HepG2 (cell line): ENCODE results near the gene FTL. TPM values are rescaled to one million over a fixed set of nuclear protein-coding genes. Genes with fewer than 3 reads are reported as not detected.

Experiments used
- HDAC2 ChIP-seq: sonication (generic); formaldehyde crosslinking; IDR thresholded peaks from 2 replicates; pipeline ENCODE4 v1.4.0; 2020; ENCODE audit warnings: missing genetic modification reagents
- ISX ChIP-seq: sonication (generic); formaldehyde crosslinking; conservative IDR thresholded peaks from 2 replicates; pipeline ENCODE4 v1.5.0; 2020; ENCODE audit warnings: missing genetic modification reagents
- KLF15 ChIP-seq: sonication (generic); formaldehyde crosslinking; IDR thresholded peaks from 2 replicates; pipeline ENCODE4 v1.8.1; 2023; ENCODE audit warnings: borderline replicate concordance, mild to moderate bottlenecking, inconsistent platforms, missing genetic modification reagents, mixed read lengths
- NAIF1 ChIP-seq: sonication (generic); formaldehyde crosslinking; IDR thresholded peaks from 2 replicates; pipeline ENCODE4 v1.5.0; 2020; ENCODE audit warnings: mild to moderate bottlenecking, missing genetic modification reagents, borderline replicate concordance
- NFKB2 ChIP-seq: sonication (generic); formaldehyde crosslinking; IDR thresholded peaks from 2 replicates; pipeline ENCODE4 v1.4.0; 2020; ENCODE audit warnings: missing genetic modification reagents, borderline replicate concordance
- PCBP2 ChIP-seq: fragments of 200-400 bp; formaldehyde crosslinking; optimal IDR thresholded peaks from 2 replicates; pipeline ENCODE3; 2018; ENCODE audit warnings: low read length, low read depth; ENCODE audit not compliant: poor library complexity, severe bottlenecking
- SRSF1 ChIP-seq: fragments of 200-400 bp; formaldehyde crosslinking; optimal IDR thresholded peaks from 2 replicates; pipeline ENCODE3; 2017; ENCODE audit warnings: mild to moderate bottlenecking, low read depth, low read length, moderate library complexity
- ZKSCAN8 ChIP-seq: IDR thresholded peaks from 2 replicates; pipeline ENCODE4 v1.6.1; 2016; ENCODE audit warnings: borderline replicate concordance, missing genetic modification reagents, missing compliant biosample characterization
- ZMYM3 ChIP-seq: sonication (generic); formaldehyde crosslinking; IDR thresholded peaks from 2 replicates; pipeline ENCODE4 v1.5.1; 2020; ENCODE audit warnings: mild to moderate bottlenecking, missing genetic modification reagents
- ZNF136 ChIP-seq: sonication (generic); formaldehyde crosslinking; IDR thresholded peaks from 2 replicates; pipeline ENCODE4 v1.8.1; 2022; ENCODE audit warnings: low read depth, mild to moderate bottlenecking, moderate library complexity, missing genetic modification reagents
- ZNF335 ChIP-seq: sonication (generic); formaldehyde crosslinking; IDR thresholded peaks from 2 replicates; pipeline ENCODE4 v1.4.0; 2020; ENCODE audit warnings: missing genetic modification reagents
- polyA plus RNA-seq, 8 experiments: library from polyadenylated mRNA; depleted of rRNA in 3 of 8; stranded (reverse) in 7 of 8; unstranded in 1 of 8; fragments of >200 nt; fragmentation: Illumina TruSeq in 4 of 8; extraction: Trizol in 4 of 8; gene quantifications; 2 replicates each; pipeline versions ENCODE4 v1.2.1 to v1.2.3, GENCODE V29; 2011 to 2016; ENCODE audit warnings: low read depth in 4 of 8, missing spikeins in 1 of 8, mixed read lengths in 1 of 8; ENCODE audit not compliant: insufficient read depth in 1 of 8
- total RNA-seq, 5 experiments: library from RNA; depleted of rRNA; stranded (reverse); fragments of >200 nt; fragmentation: Illumina TruSeq; extraction: Trizol; gene quantifications; 2 replicates each; pipeline ENCODE4 v1.2.3, GENCODE V29; 2016; ENCODE audit warnings: low read depth in 1 of 5
- TF ChIP-seq, protein P1 (sequence below): sonication (generic); formaldehyde crosslinking; IDR thresholded peaks from 2 replicates; pipeline ENCODE4 v1.5.0; 2020; ENCODE audit warnings: mild to moderate bottlenecking, low read depth, missing genetic modification reagents, borderline replicate concordance
- TF ChIP-seq, protein P2 (sequence below): sonication (generic); formaldehyde crosslinking; IDR thresholded peaks from 2 replicates; pipeline ENCODE4 v1.5.0; 2020; ENCODE audit warnings: missing genetic modification reagents, mild to moderate bottlenecking, borderline replicate concordance
- TF ChIP-seq, protein P3 (sequence below), 2 experiments: sonication (generic) in 1 of 2; formaldehyde crosslinking in 1 of 2; IDR thresholded peaks; 2 replicates each; pipeline versions ENCODE4 v1.4.0 to v1.6.1; 2016 to 2020; ENCODE audit warnings: borderline replicate concordance in 1 of 2, low read depth in 1 of 2, mild to moderate bottlenecking in 1 of 2, missing genetic modification reagents in 1 of 2
- TF ChIP-seq, protein P4 (sequence below): sonication (generic); formaldehyde crosslinking; IDR thresholded peaks from 2 replicates; pipeline ENCODE4 v1.9.0; 2021; ENCODE audit warnings: missing genetic modification reagents, borderline replicate concordance
- TF ChIP-seq, protein P5 (sequence below): IDR thresholded peaks from 2 replicates; pipeline ENCODE4 v1.6.1; 2016; ENCODE audit warnings: missing genetic modification reagents, missing compliant biosample characterization
- TF ChIP-seq, protein P6 (sequence below): sonication (generic); formaldehyde crosslinking; IDR thresholded peaks from 2 replicates; pipeline ENCODE4 v1.8.0; 2022; ENCODE audit warnings: missing genetic modification reagents, low read depth, mild to moderate bottlenecking, borderline replicate concordance
- TF ChIP-seq, protein P7 (sequence below): sonication (generic); formaldehyde crosslinking; IDR thresholded peaks from 2 replicates; pipeline ENCODE4 v1.4.0; 2020; ENCODE audit warnings: mild to moderate bottlenecking, missing genetic modification reagents

Gene FTL
- total and polyA plus RNA-seq, 2 of the 13 experiments (the other 11 are each of a cell fraction or from before 2014, with no cell fraction given), result 2,721 to 8,800 TPM

DNA sequence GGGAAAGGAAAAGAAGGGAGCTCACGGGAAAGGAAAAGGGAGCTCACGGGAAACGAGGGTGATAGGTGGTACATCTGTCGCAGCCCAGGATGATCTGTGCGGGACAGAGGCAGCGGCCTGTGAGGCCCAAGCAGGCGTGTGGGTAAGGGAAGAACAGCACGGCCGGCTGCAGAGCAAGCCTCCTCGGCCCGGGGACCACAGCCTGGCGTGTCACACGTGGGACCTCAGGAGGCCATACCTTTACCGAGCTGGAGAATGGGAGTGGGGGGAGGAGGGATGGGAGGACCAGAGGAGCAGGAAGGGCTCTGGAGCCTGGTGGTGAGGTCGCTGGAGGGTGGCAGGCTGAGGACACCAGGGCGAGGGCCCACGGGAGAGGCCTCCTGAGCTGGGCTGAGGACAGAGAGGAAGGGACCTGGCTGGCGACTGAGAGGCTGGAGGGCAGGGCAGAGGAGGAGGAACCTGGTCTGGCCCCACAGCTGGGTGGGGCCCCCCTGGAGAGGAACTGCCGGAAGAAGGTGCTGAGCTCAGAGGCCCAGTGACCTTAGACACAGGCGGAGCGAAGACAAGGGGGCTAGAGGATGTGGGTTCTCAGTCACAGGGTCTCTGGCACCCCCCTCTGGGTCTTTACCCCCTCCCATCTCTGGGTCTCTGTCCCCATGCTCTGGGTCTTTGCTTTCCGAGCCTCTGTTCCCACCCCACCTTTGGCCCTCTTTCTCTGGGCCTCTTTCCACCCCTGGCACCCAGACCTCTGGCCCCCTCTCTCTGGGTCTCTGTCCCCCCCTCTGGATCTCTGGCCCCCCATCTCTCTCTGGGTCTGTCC, 2.9 kb upstream of the FTL start (continued):
- TF ChIP-seq, protein P1, sequence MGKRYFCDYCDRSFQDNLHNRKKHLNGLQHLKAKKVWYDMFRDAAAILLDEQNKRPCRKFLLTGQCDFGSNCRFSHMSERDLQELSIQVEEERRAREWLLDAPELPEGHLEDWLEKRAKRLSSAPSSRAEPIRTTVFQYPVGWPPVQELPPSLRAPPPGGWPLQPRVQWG (CRISPR knock-in tag), result no peak
- peak; percentile 95 for TF ChIP-seq NFKB2
- TF ChIP-seq ZMYM3 (CRISPR knock-in tag), result peak; percentile 78
- TF ChIP-seq, protein P2, sequence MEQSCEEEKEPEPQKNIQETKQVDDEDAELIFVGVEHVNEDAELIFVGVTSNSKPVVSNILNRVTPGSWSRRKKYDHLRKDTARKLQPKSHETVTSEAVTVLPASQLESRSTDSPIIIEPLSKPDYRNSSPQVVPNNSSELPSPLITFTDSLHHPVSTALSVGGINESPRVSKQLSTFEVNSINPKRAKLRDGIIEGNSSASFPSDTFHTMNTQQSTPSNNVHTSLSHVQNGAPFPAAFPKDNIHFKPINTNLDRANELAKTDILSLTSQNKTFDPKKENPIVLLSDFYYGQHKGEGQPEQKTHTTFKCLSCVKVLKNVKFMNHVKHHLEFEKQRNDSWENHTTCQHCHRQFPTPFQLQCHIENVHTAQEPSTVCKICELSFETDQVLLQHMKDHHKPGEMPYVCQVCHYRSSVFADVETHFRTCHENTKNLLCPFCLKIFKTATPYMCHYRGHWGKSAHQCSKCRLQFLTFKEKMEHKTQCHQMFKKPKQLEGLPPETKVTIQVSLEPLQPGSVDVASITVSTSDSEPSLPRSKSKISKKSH (CRISPR knock-in tag), result peak; percentile 82; the same call in 1 of the 2 replicates
- 0 out of 2 replicates have a peak, but pooled peaks have one; percentile 33 for TF ChIP-seq ISX (CRISPR knock-in tag)
- TF ChIP-seq ZNF136, result no peak
- TF ChIP-seq ZKSCAN8 (CRISPR knock-in tag), result peak; percentile 46; the same call in 1 of the 2 replicates
- TF ChIP-seq NAIF1 (CRISPR knock-in tag), result peak; percentile 82
- TF ChIP-seq HDAC2 (CRISPR knock-in tag), result 0 out of 2 replicates have a peak, but pooled peaks have one; percentile 80
- TF ChIP-seq KLF15 (CRISPR knock-in tag), result no peak
- TF ChIP-seq, protein P3, sequence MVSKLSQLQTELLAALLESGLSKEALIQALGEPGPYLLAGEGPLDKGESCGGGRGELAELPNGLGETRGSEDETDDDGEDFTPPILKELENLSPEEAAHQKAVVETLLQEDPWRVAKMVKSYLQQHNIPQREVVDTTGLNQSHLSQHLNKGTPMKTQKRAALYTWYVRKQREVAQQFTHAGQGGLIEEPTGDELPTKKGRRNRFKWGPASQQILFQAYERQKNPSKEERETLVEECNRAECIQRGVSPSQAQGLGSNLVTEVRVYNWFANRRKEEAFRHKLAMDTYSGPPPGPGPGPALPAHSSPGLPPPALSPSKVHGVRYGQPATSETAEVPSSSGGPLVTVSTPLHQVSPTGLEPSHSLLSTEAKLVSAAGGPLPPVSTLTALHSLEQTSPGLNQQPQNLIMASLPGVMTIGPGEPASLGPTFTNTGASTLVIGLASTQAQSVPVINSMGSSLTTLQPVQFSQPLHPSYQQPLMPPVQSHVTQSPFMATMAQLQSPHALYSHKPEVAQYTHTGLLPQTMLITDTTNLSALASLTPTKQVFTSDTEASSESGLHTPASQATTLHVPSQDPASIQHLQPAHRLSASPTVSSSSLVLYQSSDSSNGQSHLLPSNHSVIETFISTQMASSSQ (IDR thresholded peaks at IDR 0.05; ENCODE audit: low read depth), result 0 out of 2 replicates have a peak, but pooled peaks have one; percentile 57
- TF ChIP-seq, protein P3 (CRISPR knock-in tag; IDR thresholded peaks at IDR 0.05; ENCODE audit: borderline replicate concordance), result peak; percentile 79
- peak; percentile 94 for TF ChIP-seq SRSF1
- TF ChIP-seq ZNF335 (CRISPR knock-in tag), result peak; percentile 88; the same call in 1 of the 2 replicates
- TF ChIP-seq, protein P4, sequence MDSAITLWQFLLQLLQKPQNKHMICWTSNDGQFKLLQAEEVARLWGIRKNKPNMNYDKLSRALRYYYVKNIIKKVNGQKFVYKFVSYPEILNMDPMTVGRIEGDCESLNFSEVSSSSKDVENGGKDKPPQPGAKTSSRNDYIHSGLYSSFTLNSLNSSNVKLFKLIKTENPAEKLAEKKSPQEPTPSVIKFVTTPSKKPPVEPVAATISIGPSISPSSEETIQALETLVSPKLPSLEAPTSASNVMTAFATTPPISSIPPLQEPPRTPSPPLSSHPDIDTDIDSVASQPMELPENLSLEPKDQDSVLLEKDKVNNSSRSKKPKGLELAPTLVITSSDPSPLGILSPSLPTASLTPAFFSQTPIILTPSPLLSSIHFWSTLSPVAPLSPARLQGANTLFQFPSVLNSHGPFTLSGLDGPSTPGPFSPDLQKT, result no peak
- TF ChIP-seq, protein P5, sequence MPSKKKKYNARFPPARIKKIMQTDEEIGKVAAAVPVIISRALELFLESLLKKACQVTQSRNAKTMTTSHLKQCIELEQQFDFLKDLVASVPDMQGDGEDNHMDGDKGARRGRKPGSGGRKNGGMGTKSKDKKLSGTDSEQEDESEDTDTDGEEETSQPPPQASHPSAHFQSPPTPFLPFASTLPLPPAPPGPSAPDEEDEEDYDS (CRISPR knock-in tag), result peak; percentile 82
- TF ChIP-seq PCBP2, result peak; percentile 67
- TF ChIP-seq, protein P6, sequence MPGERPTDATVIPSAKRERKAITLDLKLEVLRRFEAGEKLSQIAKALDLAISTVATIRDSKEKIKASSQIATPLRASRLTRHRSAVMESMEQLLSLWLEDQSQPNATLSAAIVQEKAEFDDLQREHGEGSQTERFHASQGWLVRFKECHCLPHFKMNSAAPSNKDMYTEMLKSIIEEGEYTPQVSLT, result no peak
- TF ChIP-seq, protein P7, sequence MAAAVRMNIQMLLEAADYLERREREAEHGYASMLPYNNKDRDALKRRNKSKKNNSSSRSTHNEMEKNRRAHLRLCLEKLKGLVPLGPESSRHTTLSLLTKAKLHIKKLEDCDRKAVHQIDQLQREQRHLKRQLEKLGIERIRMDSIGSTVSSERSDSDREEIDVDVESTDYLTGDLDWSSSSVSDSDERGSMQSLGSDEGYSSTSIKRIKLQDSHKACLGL (CRISPR knock-in tag), result peak; percentile 50; the same call in 1 of the 2 replicates
